Mucosa of descending colon (tissue), 3 donors: ENCODE data around the gene HLA-DQB1. TPM values are rescaled to one million over a fixed set of nuclear protein-coding genes. Genes with fewer than 3 reads are reported as not detected.
"Not testable (repeated sequence)": the region's sequence is repeated elsewhere in the genome, so short reads cannot be mapped to it uniquely, and the experiment has no call there.

Experiments
- ATAC-seq: fragments of 200-7000 bp; cut with Tn5 transposase; one replicate; pipeline ENCODE4 v1.9.1; 2020; ENCODE audit warnings: mild to moderate bottlenecking, moderate library complexity
- DNase-seq, 3 donors: peaks; one replicate each; pipeline ENCODE4 v3.0.0-alpha.2; 2020
- H3K36me3 ChIP-seq: fragments of 200-600 bp; one replicate; pipeline ENCODE4 v1.8.0; 2021; ENCODE audit warnings: low read depth, mild to moderate bottlenecking
- H3K4me1 ChIP-seq: fragments of 200-600 bp; one replicate; pipeline ENCODE4 v1.8.0; 2021; ENCODE audit warnings: low read depth, mild to moderate bottlenecking
- H3K4me3 ChIP-seq: fragments of 200-600 bp; one replicate; pipeline ENCODE4 v1.8.0; 2021; ENCODE audit warnings: mild to moderate bottlenecking
- H3K9me3 ChIP-seq: fragments of 200-600 bp; one replicate; pipeline ENCODE4 v1.8.0; 2021; ENCODE audit warnings: mild to moderate bottlenecking
- intact Hi-C, 2 donors: fragments of 100-400 bp; cut with DNase I in 1 of 2; cut with micrococcal nuclease in 1 of 2; formaldehyde crosslinking; loops; one replicate each; pipeline versions ENCODE4 v1.11.0 to v1.11.1; 2022; cut with DNase I, micrococcal nuclease
- total RNA-seq, 3 donors: library from RNA; stranded (reverse); fragmentation: NEBNext Ultra II Directional in 2 of 3; extraction: Animal tissue kit (Norgen Biotek cat#: 25700) in 2 of 3; gene quantifications; one replicate each; pipeline versions ENCODE4 v1.2.1 to v1.2.4, GENCODE V29; 2021 to 2023
- TF ChIP-seq, protein P1 (sequence below): fragments of 200-600 bp; IDR thresholded peaks from one replicate; pipeline ENCODE4 v1.8.0; 2022; ENCODE audit warnings: antibody characterized with exemption, mild to moderate bottlenecking
- donor health status: DM: no; HTN: no; CAD: no; lungs with moderate emphysema.
- donor health status: DM: no; HTN: no; CAD: no.
- donor health status: DM: no; HTN: yes; CAD: no.

HLA-DQB1 gene
- total RNA-seq, 3 donors from 2014 or later: 4.7 to 18.6 (median 14.9) TPM

DNA sequence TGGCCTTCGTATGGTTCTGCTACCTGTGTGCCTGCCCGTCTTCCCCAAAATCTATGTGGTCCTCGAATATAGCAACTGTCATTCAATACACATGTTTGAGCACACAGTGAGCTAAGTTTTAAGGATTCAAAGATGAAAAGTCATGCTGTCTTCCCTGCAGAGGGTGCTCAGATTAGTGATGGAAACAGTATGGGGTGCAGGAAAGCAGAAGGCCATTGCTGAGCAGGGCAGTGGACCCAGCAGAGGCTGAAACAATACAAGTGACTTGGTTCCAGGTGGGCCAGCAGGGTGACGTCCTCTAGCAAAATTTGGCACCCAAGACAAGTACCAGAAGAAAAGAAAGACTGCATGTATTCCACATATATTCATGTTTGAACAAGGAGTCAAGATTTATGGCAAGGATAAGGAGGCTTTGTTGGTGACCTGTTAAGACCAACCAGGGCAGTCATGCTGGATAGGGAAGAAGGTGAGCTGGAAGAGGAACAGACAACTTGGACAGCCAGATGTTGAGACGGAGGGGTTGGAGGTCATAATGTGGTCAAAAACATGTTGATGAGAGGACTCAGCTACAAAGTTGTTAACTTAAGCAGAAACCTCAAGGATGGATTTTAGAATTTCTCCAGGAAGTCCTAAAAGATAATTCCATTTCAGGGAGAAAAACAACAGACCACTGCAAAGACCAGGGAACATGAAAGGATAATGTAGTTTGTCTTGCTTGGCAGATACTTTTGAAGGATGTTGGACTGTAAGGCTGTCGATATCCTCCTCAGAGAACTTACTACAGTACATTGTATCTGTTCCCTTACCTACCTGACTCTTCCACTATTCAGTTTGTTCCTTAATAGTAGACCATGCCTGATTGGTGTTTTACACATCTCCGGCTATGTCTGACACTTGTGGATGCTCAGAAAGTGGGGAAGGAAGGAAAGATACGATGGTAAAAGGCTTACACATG is 26.7 kb downstream of the HLA-DQB1 start:
- ATAC-seq (no peak), DNase-seq (no peak)
- H3K36me3 ChIP-seq: no peaks in the 10 kb centered on the region
- H3K4me1 ChIP-seq: no peaks in the 10 kb centered on the region
- H3K9me3 ChIP-seq: no peaks in the 10 kb centered on the region
- no peak overlapping the region for H3K4me3 ChIP-seq
- TF ChIP-seq, protein P1, sequence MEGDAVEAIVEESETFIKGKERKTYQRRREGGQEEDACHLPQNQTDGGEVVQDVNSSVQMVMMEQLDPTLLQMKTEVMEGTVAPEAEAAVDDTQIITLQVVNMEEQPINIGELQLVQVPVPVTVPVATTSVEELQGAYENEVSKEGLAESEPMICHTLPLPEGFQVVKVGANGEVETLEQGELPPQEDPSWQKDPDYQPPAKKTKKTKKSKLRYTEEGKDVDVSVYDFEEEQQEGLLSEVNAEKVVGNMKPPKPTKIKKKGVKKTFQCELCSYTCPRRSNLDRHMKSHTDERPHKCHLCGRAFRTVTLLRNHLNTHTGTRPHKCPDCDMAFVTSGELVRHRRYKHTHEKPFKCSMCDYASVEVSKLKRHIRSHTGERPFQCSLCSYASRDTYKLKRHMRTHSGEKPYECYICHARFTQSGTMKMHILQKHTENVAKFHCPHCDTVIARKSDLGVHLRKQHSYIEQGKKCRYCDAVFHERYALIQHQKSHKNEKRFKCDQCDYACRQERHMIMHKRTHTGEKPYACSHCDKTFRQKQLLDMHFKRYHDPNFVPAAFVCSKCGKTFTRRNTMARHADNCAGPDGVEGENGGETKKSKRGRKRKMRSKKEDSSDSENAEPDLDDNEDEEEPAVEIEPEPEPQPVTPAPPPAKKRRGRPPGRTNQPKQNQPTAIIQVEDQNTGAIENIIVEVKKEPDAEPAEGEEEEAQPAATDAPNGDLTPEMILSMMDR: no peak
- intact Hi-C loops: no loop called here

DNA sequence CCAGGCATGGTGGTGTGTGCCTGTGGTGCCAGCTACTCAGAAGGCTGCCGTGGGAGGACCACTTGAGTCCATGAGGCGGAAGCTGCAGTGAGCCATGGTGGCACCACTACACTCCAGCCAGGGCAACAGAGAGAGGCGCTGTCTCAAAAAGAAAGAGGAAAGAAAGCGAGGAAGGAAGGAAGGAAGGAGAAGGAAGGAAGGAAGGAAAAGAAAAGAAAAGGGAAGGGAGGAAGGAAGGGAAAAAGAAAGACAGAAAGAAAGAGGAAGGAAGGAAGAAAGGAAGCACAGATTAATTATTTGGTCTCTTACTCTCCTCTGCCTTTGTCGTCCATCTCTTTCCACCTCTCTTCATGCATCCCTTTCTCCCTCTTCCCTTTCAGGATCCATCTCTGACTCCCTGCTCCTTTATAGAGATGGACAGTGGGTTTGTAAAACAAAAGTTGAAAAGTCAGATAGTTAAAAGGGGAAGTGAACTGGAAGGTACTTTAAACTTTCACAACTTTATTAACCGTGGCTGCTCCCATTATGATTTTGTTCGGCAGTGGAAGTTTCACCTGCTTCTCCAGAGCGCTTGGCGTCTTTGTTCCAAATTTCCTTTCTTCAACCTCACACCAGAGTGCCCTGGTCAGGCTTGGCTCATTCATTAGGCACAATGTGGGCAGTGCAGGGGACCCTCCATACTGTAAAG is 27.8 kb downstream of the HLA-DQB1 start:
- no peak overlapping the region for H3K4me3 ChIP-seq
- H3K4me1 ChIP-seq: no peaks in the 10 kb centered on the region
- ATAC-seq (no peak), DNase-seq (no peak)
- H3K9me3 ChIP-seq: no peaks in the 10 kb centered on the region
- TF ChIP-seq, protein P1: no peak
- H3K36me3 ChIP-seq: no peaks in the 10 kb centered on the region
- intact Hi-C loops: no loop called here

DNA sequence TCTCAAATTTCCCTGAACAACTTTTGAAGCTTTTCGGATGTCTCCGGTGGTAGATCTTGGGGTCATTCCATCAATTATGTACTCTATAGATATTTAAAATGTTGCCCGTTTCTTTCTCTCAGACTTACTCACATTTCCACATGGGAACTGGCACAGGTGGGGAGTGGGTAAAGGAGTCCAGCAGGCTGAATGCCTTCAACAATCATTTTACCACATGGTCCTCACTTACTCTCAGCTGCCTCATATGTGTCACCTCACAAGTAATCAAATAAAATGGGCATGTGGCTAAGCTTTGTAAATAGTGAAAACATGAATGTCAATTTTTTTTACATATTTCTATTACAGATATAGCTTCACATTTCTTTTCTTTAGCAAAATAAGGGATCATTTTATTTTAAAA is 28.6 kb downstream of the HLA-DQB1 start:
- Histone ChIP-seq H3K36me3 (no peaks in the 10 kb centered on the region), H3K9me3 (no peaks in the 10 kb centered on the region), H3K4me1 (no peaks in the 10 kb centered on the region), H3K4me3 (no peak overlapping the region)
- intact Hi-C loops: no loop called here
- DNase-seq (no peak), ATAC-seq (no peak)
- TF ChIP-seq, protein P1: no peak

DNA sequence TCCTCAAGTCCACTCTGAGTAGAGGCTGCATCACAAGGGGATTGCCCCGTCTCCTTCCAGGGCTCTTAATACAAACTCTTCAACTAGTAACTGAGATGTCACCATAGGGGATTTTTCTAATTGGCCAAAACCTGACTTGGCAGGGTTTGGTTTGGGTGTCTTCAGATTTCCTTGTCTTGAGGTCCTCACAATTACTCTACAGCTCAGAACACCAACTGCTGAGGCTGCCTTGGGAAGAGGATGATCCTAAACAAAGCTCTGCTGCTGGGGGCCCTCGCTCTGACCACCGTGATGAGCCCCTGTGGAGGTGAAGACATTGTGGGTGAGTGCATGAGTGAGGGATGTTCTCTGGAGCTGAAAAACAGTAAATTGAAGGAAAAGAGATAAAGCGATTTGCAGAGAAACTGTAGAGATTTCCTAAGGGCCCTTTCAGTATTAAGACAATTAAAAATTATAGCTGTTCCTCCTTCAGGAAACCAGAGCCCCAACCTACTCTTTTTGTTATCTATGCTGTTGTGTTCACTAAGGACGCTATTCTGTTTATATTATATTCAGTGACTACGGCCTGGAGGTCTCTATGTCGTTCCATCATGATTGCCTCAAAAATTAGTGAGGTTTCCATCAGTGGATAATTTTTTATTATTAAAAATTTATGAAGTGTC is 29.1 kb downstream of the HLA-DQB1 start, which contains the start of gene HLA-DQA1:
HLA-DQA1 (plus strand) TSS at position 188 of the 662 bp plus-strand sequence; CDS start at position 241, 53 bp downstream.
- Histone ChIP-seq H3K9me3 (no peaks in the 10 kb centered on the region), H3K36me3 (no peaks in the 10 kb centered on the region), H3K4me1 (no peaks in the 10 kb centered on the region), H3K4me3 (no peak within 1 kb of the TSS)
- ATAC-seq: peak; percentile 85
- TF ChIP-seq, protein P1: no peak
- intact Hi-C loops: no loop called here
- DNase-seq: peak in 1 of 3 donors; percentile 36

DNA sequence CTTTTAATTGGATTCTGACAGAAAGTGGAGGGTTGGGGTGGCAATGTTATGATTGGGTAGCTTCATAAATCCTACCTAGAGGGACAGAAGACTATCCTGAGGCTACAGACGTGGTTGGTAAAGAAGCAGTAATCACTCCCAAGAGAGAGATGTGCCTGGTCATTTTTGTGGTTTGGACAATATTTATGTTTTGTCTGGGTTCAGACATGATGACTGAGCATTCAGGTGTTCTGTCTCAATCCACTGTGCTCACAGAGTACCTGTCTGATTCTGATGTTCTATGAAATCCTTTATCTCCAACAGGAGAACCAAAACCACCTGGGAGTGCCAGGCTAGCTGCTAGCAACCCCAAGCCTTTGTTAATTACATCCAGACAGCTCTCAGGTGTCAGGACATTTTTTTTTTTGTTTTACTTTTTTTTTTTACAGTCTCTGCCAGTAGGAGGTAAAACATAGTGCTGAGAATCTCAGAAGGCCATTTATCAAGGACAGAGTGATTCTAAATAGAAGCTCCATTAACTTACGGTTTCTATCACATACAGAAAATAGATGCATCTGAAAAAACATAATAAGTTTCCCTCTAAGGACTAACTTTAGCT is 30.8 kb downstream of the HLA-DQB1 start:
- Histone ChIP-seq H3K4me3 (no peak overlapping the region), H3K4me1 (no peaks in the 10 kb centered on the region), H3K9me3 (no peaks in the 10 kb centered on the region), H3K36me3 (no peaks in the 10 kb centered on the region)
- intact Hi-C loops: no loop called here
- TF ChIP-seq, protein P1: no peak
- DNase-seq (no peak), ATAC-seq (no peak)

DNA sequence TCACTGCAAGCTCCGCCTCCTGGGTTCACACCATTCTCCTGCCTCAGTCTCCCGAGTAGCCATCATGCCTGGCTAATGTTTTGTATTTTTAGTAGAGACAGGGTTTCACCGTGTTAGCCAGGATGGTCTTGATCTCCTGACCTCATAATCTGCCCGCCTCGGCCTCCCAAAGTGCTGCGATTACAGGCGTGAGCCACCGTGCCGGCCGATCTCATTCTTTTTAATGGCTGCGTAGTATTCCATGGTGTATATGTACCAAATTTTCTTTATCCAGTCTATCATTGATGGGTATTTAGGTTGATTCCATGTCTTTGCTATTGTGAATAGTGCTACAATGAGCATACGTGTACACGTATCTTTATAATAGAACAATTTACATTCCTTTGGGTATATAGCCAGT is 36.7 kb downstream of the HLA-DQB1 start:
- H3K36me3 ChIP-seq, H3K4me3 ChIP-seq, H3K4me1 ChIP-seq, ATAC-seq, DNase-seq, H3K9me3 ChIP-seq, intact Hi-C loops: not testable (repeated sequence)
